Astrocyte (in vitro differentiated cells and primary cell): ENCODE data around the gene NAT14. TPM values are rescaled to one million over a fixed set of nuclear protein-coding genes. Genes with fewer than 3 reads are reported as not detected.

Source experiments
- DNase-seq: peaks from one replicate; pipeline ENCODE4 v3.0.0-alpha.2; 2010; ENCODE audit warnings: low read depth
- FAIRE-seq: peaks from 2 replicates; lab custom pipeline; 2011; peaks lifted over from hg19 to GRCh38; lab: Jason Lieb, UNC
- H2AFZ ChIP-seq: 2 replicates; pipeline ENCODE4 v1.6.0; 2012; ENCODE audit warnings: low read depth, low read length, inconsistent platforms
- H3K27ac ChIP-seq: 2 replicates; pipeline ENCODE4 v1.5.1; 2011; ENCODE audit warnings: low read depth, low read length, inconsistent platforms
- H3K27me3 ChIP-seq: 2 replicates; pipeline ENCODE4 v1.6.0; 2011; ENCODE audit warnings: low read length, inconsistent platforms; ENCODE audit not compliant: insufficient read depth
- H3K36me3 ChIP-seq: 2 replicates; pipeline ENCODE4 v1.5.1; 2011; ENCODE audit warnings: low read length, inconsistent platforms; ENCODE audit not compliant: insufficient read depth
- H3K4me1 ChIP-seq: 2 replicates; pipeline ENCODE4 v1.5.1; 2011; ENCODE audit warnings: low read length, inconsistent platforms; ENCODE audit not compliant: insufficient read depth
- H3K4me2 ChIP-seq: 2 replicates; pipeline ENCODE4 v1.6.0; 2012; ENCODE audit warnings: low read length, inconsistent platforms
- H3K4me3 ChIP-seq: 2 replicates; pipeline ENCODE4 v1.5.1; 2011; ENCODE audit warnings: low read depth, mild to moderate bottlenecking, low read length, inconsistent platforms; ENCODE audit not compliant: insufficient read depth
- H3K79me2 ChIP-seq: 2 replicates; pipeline ENCODE4 v1.6.0; 2012; ENCODE audit warnings: mild to moderate bottlenecking, low read length, inconsistent platforms; ENCODE audit not compliant: insufficient read depth
- H3K9ac ChIP-seq: 2 replicates; pipeline ENCODE4 v1.6.0; 2012; ENCODE audit warnings: mild to moderate bottlenecking, low read length, inconsistent platforms
- H3K9me3 ChIP-seq: 2 replicates; pipeline ENCODE4 v1.5.1; 2012; ENCODE audit warnings: low read depth, mild to moderate bottlenecking, low read length, inconsistent platforms; ENCODE audit not compliant: insufficient read depth
- H4K20me1 ChIP-seq: 2 replicates; pipeline ENCODE4 v1.6.0; 2012; ENCODE audit warnings: low read length, inconsistent platforms; ENCODE audit not compliant: insufficient read depth
- H3K27ac Mint-ChIP-seq: one replicate; pipeline ENCODE4 v1.8.0; 2021; ENCODE audit warnings: mild to moderate bottlenecking, mixed read lengths; ENCODE audit not compliant: unreplicated experiment
- H3K27me3 Mint-ChIP-seq: one replicate; pipeline ENCODE4 v1.8.0; 2021; ENCODE audit warnings: low read depth, mixed read lengths; ENCODE audit not compliant: unreplicated experiment
- H3K36me3 Mint-ChIP-seq: one replicate; pipeline ENCODE4 v1.8.0; 2021; ENCODE audit warnings: low read depth, mixed read lengths; ENCODE audit not compliant: unreplicated experiment
- H3K4me1 Mint-ChIP-seq: one replicate; pipeline ENCODE4 v1.8.0; 2021; ENCODE audit warnings: low read depth, mixed read lengths; ENCODE audit not compliant: unreplicated experiment
- H3K4me3 Mint-ChIP-seq: one replicate; pipeline ENCODE4 v1.8.0; 2021; ENCODE audit warnings: mild to moderate bottlenecking, moderate library complexity, mixed read lengths; ENCODE audit not compliant: unreplicated experiment
- H3K9me3 Mint-ChIP-seq: one replicate; pipeline ENCODE4 v1.8.0; 2021; ENCODE audit warnings: mild to moderate bottlenecking, mixed read lengths; ENCODE audit not compliant: unreplicated experiment
- EZH2 ChIP-seq: IDR thresholded peaks from 2 replicates; pipeline ENCODE4 v1.6.1; 2012; ENCODE audit warnings: mild to moderate bottlenecking, low read length, inconsistent platforms; ENCODE audit not compliant: insufficient read depth
- total RNA-seq: library from RNA; stranded (reverse); gene quantifications from 2 replicates; pipeline ENCODE4 v1.2.1, GENCODE V29; 2021
- TF ChIP-seq, protein P1 (sequence below): IDR thresholded peaks from 2 replicates; pipeline ENCODE4 v1.5.1; 2011; ENCODE audit warnings: low read depth, mild to moderate bottlenecking, inconsistent platforms, low read length, moderate library complexity; ENCODE audit not compliant: insufficient read depth

Gene NAT14
- total RNA-seq, 1 donor from 2014 or later: 71.2 TPM

DNA sequence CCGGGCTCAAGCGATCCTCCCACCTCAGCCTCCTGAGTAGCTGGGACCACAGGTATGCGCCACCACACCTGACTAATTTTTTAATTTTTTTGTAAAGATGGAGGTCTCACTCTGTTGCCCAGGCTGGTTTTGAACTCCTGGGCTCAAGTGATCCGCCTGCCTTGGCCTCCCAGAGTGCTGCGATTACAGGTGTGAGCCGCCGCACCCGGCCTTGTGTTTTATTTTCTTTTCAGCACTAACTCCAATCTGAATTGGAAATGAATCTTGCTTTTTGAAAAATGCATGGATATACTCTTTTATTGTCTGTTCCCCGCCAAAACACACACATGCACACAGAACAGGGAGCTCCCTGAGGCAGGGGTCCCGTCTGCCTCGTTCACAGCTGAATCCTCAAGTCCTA lies 22.3 kb upstream of the NAT14 start:
- Histone ChIP-seq H3K9me3 (no peaks in the 10 kb centered on the region), H3K36me3 (no peaks in the 10 kb centered on the region), H3K27ac (no peak overlapping the region), H3K27me3 (peaks cover 2% of the 10 kb centered on the region), H3K79me2 (peaks cover 16% of the 10 kb centered on the region), H3K4me2 (no peak overlapping the region), H3K9ac (no peak overlapping the region), H3K4me3 (no peak overlapping the region), H4K20me1 (peaks cover 27% of the 10 kb centered on the region), H3K4me1 (peaks cover 9% of the 10 kb centered on the region), H2AFZ (no peak overlapping the region)
- no peak for FAIRE-seq
- H3K36me3 Mint-ChIP-seq: no peaks in the 10 kb centered on the region
- H3K4me3 Mint-ChIP-seq: peak overlapping the region; percentile 86
- H3K4me1 Mint-ChIP-seq: peaks cover 2% of the 10 kb centered on the region
- H3K27me3 Mint-ChIP-seq: peaks cover 4% of the 10 kb centered on the region
- no peak overlapping the region for H3K27ac Mint-ChIP-seq
- TF ChIP-seq EZH2: no peak
- TF ChIP-seq, protein P1, sequence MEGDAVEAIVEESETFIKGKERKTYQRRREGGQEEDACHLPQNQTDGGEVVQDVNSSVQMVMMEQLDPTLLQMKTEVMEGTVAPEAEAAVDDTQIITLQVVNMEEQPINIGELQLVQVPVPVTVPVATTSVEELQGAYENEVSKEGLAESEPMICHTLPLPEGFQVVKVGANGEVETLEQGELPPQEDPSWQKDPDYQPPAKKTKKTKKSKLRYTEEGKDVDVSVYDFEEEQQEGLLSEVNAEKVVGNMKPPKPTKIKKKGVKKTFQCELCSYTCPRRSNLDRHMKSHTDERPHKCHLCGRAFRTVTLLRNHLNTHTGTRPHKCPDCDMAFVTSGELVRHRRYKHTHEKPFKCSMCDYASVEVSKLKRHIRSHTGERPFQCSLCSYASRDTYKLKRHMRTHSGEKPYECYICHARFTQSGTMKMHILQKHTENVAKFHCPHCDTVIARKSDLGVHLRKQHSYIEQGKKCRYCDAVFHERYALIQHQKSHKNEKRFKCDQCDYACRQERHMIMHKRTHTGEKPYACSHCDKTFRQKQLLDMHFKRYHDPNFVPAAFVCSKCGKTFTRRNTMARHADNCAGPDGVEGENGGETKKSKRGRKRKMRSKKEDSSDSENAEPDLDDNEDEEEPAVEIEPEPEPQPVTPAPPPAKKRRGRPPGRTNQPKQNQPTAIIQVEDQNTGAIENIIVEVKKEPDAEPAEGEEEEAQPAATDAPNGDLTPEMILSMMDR: no peak
- no peak for DNase-seq
- H3K9me3 Mint-ChIP-seq: no peaks in the 10 kb centered on the region

DNA sequence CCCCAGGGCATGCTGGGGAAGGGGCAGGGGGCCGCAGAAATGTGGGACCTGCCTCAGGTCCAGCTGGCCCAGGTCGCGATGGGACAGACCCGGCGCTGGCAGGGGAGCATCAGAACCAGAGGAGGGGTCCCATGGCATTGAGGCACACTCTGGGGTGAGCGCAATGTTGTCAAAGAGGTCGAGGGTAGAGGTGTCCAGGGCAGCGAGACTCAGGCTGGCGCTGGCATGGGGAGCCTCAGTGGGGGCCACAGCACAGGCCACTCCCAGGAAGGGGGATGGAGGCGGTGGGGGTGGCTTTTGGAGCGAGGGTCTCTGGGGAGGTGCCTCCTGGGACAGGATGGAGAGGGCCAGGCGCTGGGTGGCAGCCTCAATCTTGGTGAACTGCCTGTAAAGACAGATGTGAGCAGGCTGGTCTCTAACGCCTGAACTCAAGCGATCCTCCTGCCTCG lies 21.4 kb upstream of the NAT14 start:
- H3K36me3 ChIP-seq: no peaks in the 10 kb centered on the region
- no peaks in the 10 kb centered on the region for H3K36me3 Mint-ChIP-seq
- H3K4me2 ChIP-seq: no peak overlapping the region
- H3K79me2 ChIP-seq: peaks cover 12% of the 10 kb centered on the region
- peaks cover 22% of the 10 kb centered on the region for H4K20me1 ChIP-seq
- no peaks in the 10 kb centered on the region for H3K9me3 ChIP-seq
- peaks cover 4% of the 10 kb centered on the region for H3K27me3 Mint-ChIP-seq
- TF ChIP-seq EZH2: no peak
- TF ChIP-seq, protein P1: no peak
- H3K9me3 Mint-ChIP-seq: no peaks in the 10 kb centered on the region
- H3K4me3 ChIP-seq: no peak overlapping the region
- no peak overlapping the region for H3K9ac ChIP-seq
- no peak for FAIRE-seq
- H2AFZ ChIP-seq: no peak overlapping the region
- H3K4me1 ChIP-seq: peaks cover 9% of the 10 kb centered on the region
- H3K27ac ChIP-seq: no peak overlapping the region
- H3K4me3 Mint-ChIP-seq: no peak overlapping the region
- no peak overlapping the region for H3K27ac Mint-ChIP-seq
- H3K27me3 ChIP-seq: peaks cover 2% of the 10 kb centered on the region
- H3K4me1 Mint-ChIP-seq: peaks cover 5% of the 10 kb centered on the region
- no peak for DNase-seq

DNA sequence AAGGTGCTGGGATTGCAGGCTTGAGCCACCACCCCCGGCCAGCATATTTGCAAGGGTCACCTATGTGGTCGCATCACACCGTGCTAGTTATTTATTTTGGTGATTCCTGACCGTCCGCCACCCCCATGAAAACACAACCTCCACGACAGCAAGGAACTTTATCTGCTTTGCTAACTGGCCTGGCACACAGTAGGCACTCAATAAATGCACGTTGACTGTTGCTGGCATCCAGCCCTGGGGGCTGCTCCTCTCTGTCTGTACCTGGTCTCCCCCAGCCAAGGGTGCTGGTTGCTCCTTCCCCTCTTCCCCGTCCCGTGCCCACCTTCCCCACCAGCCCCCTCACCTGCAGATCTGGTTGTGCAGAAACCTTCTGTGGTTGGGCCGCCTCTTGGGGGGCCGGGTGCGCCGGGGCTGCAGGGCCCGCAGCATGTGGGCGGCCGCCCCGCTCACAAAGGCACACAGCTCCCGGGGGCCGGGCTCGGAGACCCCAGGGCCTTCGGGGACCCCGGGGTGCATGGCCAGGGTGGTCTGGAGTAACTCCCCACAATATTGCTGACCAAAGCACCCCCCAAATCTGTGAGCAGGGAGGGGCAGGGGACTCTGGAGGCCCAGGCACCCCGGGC lies 20.8 kb upstream of the NAT14 start:
- no peak overlapping the region for H3K4me3 Mint-ChIP-seq

More for the DNA sequence above, 20.8 kb upstream of the NAT14 start:
- DNase-seq (no peak), FAIRE-seq (no peak)
- Mint-ChIP-seq H3K27ac (no peak overlapping the region), H3K4me1 (peaks cover 5% of the 10 kb centered on the region), H3K36me3 (no peaks in the 10 kb centered on the region), H3K27me3 (peaks cover 4% of the 10 kb centered on the region), H3K9me3 (no peaks in the 10 kb centered on the region)
- H2AFZ ChIP-seq: no peak overlapping the region
- H3K27ac ChIP-seq: no peak overlapping the region
- no peak overlapping the region for H3K4me3 ChIP-seq
- peaks cover 16% of the 10 kb centered on the region for H4K20me1 ChIP-seq
- no peaks in the 10 kb centered on the region for H3K36me3 ChIP-seq
- no peak overlapping the region for H3K9ac ChIP-seq
- H3K4me2 ChIP-seq: no peak overlapping the region
- peaks cover 12% of the 10 kb centered on the region for H3K79me2 ChIP-seq
- peaks cover 9% of the 10 kb centered on the region for H3K4me1 ChIP-seq
- H3K27me3 ChIP-seq: peaks cover 2% of the 10 kb centered on the region
- H3K9me3 ChIP-seq: no peaks in the 10 kb centered on the region
- TF ChIP-seq EZH2: no peak
- TF ChIP-seq, protein P1: no peak
